GM23338 (cell line): ENCODE measurements around the gene SNX17. TPM values are rescaled to one million over a fixed set of nuclear protein-coding genes. Genes with fewer than 3 reads are reported as not detected.

Experiments used
- ATAC-seq: fragments of 200-7000 bp; cut with Tn5 transposase; 3 replicates; pipeline ENCODE4 v1.9.1; 2020
- DNase-seq: peaks from one replicate; pipeline ENCODE4 v3.0.0-alpha.2; 2015; ENCODE audit warnings: low spot score
- H2AFZ ChIP-seq: fragments of 200-600 bp; sonication (generic); 2 replicates; pipeline ENCODE4 v1.8.0; 2016; ENCODE audit warnings: antibody characterized with exemption, mild to moderate bottlenecking, moderate library complexity
- H3F3A ChIP-seq: fragments of 200-600 bp; sonication (generic); replicated peaks from 2 replicates; pipeline ENCODE4 v1.8.0; 2017; ENCODE audit warnings: antibody characterized with exemption, mixed run types, low read depth
- H3K27ac ChIP-seq: fragments of 200-600 bp; sonication (generic); 2 replicates; pipeline ENCODE4 v1.6.1; 2016; ENCODE audit warnings: low read depth
- H3K27me3 ChIP-seq: fragments of 200-600 bp; sonication (generic); 2 replicates; pipeline ENCODE4 v1.8.0; 2016; ENCODE audit warnings: mild to moderate bottlenecking, mixed run types, moderate library complexity; ENCODE audit not compliant: insufficient read depth
- H3K36me3 ChIP-seq: fragments of 200-600 bp; sonication (generic); 2 replicates; pipeline ENCODE4 v1.8.0; 2016; ENCODE audit warnings: mild to moderate bottlenecking; ENCODE audit not compliant: insufficient read depth
- H3K4me1 ChIP-seq: fragments of 200-600 bp; sonication (generic); 2 replicates; pipeline ENCODE4 v1.8.0; 2016; ENCODE audit warnings: mild to moderate bottlenecking, moderate library complexity; ENCODE audit not compliant: insufficient read depth
- H3K4me2 ChIP-seq: fragments of 200-600 bp; sonication (generic); 2 replicates; pipeline ENCODE4 v1.7.1; 2017; ENCODE audit warnings: mixed run types
- H3K4me3 ChIP-seq: fragments of 200-600 bp; sonication (generic); 2 replicates; pipeline ENCODE4 v1.6.1; 2016; ENCODE audit warnings: mixed run types
- H3K79me2 ChIP-seq: fragments of 200-600 bp; sonication (generic); replicated peaks from 2 replicates; pipeline ENCODE4 v1.8.0; 2017; ENCODE audit warnings: mild to moderate bottlenecking; ENCODE audit not compliant: insufficient read depth
- H3K9me2 ChIP-seq: fragments of 200-600 bp; sonication (generic); 2 replicates; pipeline ENCODE4 v1.8.0; 2017; ENCODE audit not compliant: insufficient read depth
- H4K20me1 ChIP-seq: fragments of 200-600 bp; sonication (generic); replicated peaks from 2 replicates; pipeline ENCODE4 v1.8.0; 2017; ENCODE audit warnings: mild to moderate bottlenecking; ENCODE audit not compliant: insufficient read depth
- H3K27ac Mint-ChIP-seq: 2 replicates; pipeline ENCODE4 v1.8.0; 2020; ENCODE audit warnings: inconsistent platforms, mild to moderate bottlenecking, moderate library complexity, mixed read lengths
- H3K27me3 Mint-ChIP-seq: 3 replicates; pipeline ENCODE4 v1.8.0; 2022; ENCODE audit warnings: low read depth, mild to moderate bottlenecking, moderate library complexity, mixed read lengths, inconsistent platforms; ENCODE audit not compliant: insufficient read depth, poor library complexity
- H3K36me3 Mint-ChIP-seq: 3 replicates; pipeline ENCODE4 v1.8.0; 2021; ENCODE audit warnings: low read depth, mild to moderate bottlenecking, inconsistent platforms, moderate library complexity, mixed read lengths
- H3K4me1 Mint-ChIP-seq: 3 replicates; pipeline ENCODE4 v1.8.0; 2020; ENCODE audit warnings: mild to moderate bottlenecking, inconsistent platforms, mixed read lengths
- H3K4me3 Mint-ChIP-seq: 3 replicates; pipeline ENCODE4 v1.8.0; 2021; ENCODE audit warnings: moderate library complexity, mild to moderate bottlenecking, inconsistent platforms, mixed read lengths
- H3K9me3 Mint-ChIP-seq: 3 replicates; pipeline ENCODE4 v1.8.0; 2020; ENCODE audit warnings: moderate library complexity, mild to moderate bottlenecking, inconsistent platforms, mixed read lengths
- CREB1 ChIP-seq: fragments of 250-450 bp; sonication (Bioruptor Pico); IDR thresholded peaks from 2 replicates; pipeline ENCODE4 v1.5.0; 2020; ENCODE audit warnings: low read depth, mild to moderate bottlenecking, moderate library complexity
- EZH2 ChIP-seq: fragments of 200-600 bp; sonication (generic); IDR thresholded peaks from one replicate; pipeline ENCODE4 v1.8.0; 2017; ENCODE audit warnings: antibody characterized with exemption, mild to moderate bottlenecking, low read depth; ENCODE audit not compliant: unreplicated experiment
- EZH2phosphoT487 ChIP-seq: fragments of 200-600 bp; sonication (generic); IDR thresholded peaks from one replicate; pipeline ENCODE4 v1.8.1; 2018; ENCODE audit warnings: antibody characterized with exemption; ENCODE audit not compliant: unreplicated experiment
- NANOG ChIP-seq: IDR thresholded peaks from 2 replicates; pipeline ENCODE4 v1.6.1; 2016; ENCODE audit warnings: antibody characterized with exemption, borderline replicate concordance
- POLR2AphosphoS5 ChIP-seq: IDR thresholded peaks from 2 replicates; pipeline ENCODE4 v1.6.1; 2016; ENCODE audit warnings: antibody characterized with exemption, low read depth
- STAT1 ChIP-seq: IDR thresholded peaks from one replicate; pipeline ENCODE4 v1.6.1; 2016; ENCODE audit warnings: antibody characterized with exemption; ENCODE audit not compliant: unreplicated experiment
- polyA plus RNA-seq: library from polyadenylated mRNA; unstranded; fragments of >200 nt; fragmentation: Nextera tagmentation; extraction: Ambion mirVana; gene quantifications from 2 replicates; pipeline ENCODE4 v1.2.1, GENCODE V29; 2016
- total RNA-seq: library from RNA; depleted of rRNA; stranded (reverse); fragments of >200 nt; shearing (Covaris generic); gene quantifications from 2 replicates; pipeline ENCODE4 v1.2.3, GENCODE V29; 2014
- TF ChIP-seq, protein P1 (sequence below): fragments of 250-450 bp; sonication (Bioruptor Pico); IDR thresholded peaks from 2 replicates; pipeline ENCODE4 v1.5.0; 2020; ENCODE audit warnings: mild to moderate bottlenecking, moderate library complexity
- TF ChIP-seq, protein P2 (sequence below), 2 experiments: fragments of 200-600 bp in 1 of 2; sonication (generic) in 1 of 2; conservative IDR thresholded peaks; 2 replicates each; pipeline versions ENCODE4 v1.5.1 to v1.6.1; 2016 to 2017; ENCODE audit warnings: antibody characterized with exemption in 2 of 2, low read depth in 2 of 2, mild to moderate bottlenecking in 2 of 2, moderate library complexity in 1 of 2
- TF ChIP-seq, protein P3 (sequence below): IDR thresholded peaks from 2 replicates; pipeline ENCODE4 v1.6.1; 2016; ENCODE audit warnings: antibody characterized with exemption

Gene SNX17
- total and polyA plus RNA-seq, 2 experiments from 2014 or later = 34.0 to 58.0 TPM

DNA sequence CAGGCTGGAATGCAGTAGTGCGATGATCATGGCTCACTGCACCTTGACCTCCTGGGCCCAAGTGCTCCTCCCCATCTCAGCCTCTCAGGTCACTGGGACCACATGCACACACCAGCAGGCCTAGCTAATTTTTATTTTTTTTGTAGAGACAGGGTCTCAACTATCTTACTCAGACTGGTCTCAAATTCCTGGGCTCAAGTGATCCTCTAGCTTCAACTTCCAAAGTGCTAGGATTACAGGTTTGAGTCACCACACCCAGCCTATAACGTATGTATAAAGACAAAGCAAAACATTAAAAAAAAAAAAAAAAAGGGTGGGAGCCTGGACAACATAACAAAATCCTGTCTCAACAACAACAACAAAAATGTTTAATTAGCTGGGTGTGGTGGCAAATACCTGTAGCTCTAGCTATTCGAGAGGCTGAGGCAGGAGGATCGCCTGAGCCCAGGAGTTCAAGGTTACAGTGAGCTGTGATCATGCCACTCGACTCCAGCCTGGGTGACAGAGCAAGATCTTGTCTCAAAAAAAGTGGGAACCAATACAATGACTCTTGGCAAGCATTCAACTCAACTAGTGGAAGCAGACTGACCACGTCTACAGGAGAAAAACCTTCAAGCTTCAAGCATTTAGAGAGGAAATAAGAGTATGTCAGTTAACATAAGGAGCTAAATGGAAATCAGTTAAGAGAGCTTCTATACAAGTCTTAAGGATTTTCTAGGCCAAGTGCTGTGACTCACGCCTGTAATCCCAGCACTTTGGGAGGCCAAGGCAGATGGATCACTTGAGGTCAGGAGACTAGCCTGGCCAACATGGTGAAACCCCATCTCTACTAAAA is 16.4 kb upstream of the SNX17 start:
- Histone ChIP-seq H3K4me3 (peak overlapping the region; percentile 71; the same call in 1 of the 2 replicates), H4K20me1 (peaks cover 30% of the 10 kb centered on the region), H3K27me3 (no peaks in the 10 kb centered on the region), H3K9me2 (peaks cover 3% of the 10 kb centered on the region), H3K27ac (peak overlapping the region; percentile 85), H3K4me1 (peaks cover 49% of the 10 kb centered on the region), H3K4me2 (peak overlapping the region; percentile 85), H3K36me3 (peaks cover 7% of the 10 kb centered on the region; the same call in 1 of the 2 replicates), H3K79me2 (peaks cover 85% of the 10 kb centered on the region), H3F3A (peaks cover 12% of the 10 kb centered on the region), H2AFZ (no peak overlapping the region)
- Mint-ChIP-seq H3K36me3 (peaks cover 31% of the 10 kb centered on the region), H3K27me3 (peaks cover 11% of the 10 kb centered on the region), H3K4me1 (peaks cover 37% of the 10 kb centered on the region), H3K4me3 (peak overlapping the region; percentile 96), H3K27ac (peak overlapping the region; percentile 90), H3K9me3 (peaks cover 12% of the 10 kb centered on the region)
- DNase-seq = no peak
- TF ChIP-seq STAT1 (no peak), EZH2phosphoT487 (no peak), POLR2AphosphoS5 (no peak)
- TF ChIP-seq, protein P1, sequence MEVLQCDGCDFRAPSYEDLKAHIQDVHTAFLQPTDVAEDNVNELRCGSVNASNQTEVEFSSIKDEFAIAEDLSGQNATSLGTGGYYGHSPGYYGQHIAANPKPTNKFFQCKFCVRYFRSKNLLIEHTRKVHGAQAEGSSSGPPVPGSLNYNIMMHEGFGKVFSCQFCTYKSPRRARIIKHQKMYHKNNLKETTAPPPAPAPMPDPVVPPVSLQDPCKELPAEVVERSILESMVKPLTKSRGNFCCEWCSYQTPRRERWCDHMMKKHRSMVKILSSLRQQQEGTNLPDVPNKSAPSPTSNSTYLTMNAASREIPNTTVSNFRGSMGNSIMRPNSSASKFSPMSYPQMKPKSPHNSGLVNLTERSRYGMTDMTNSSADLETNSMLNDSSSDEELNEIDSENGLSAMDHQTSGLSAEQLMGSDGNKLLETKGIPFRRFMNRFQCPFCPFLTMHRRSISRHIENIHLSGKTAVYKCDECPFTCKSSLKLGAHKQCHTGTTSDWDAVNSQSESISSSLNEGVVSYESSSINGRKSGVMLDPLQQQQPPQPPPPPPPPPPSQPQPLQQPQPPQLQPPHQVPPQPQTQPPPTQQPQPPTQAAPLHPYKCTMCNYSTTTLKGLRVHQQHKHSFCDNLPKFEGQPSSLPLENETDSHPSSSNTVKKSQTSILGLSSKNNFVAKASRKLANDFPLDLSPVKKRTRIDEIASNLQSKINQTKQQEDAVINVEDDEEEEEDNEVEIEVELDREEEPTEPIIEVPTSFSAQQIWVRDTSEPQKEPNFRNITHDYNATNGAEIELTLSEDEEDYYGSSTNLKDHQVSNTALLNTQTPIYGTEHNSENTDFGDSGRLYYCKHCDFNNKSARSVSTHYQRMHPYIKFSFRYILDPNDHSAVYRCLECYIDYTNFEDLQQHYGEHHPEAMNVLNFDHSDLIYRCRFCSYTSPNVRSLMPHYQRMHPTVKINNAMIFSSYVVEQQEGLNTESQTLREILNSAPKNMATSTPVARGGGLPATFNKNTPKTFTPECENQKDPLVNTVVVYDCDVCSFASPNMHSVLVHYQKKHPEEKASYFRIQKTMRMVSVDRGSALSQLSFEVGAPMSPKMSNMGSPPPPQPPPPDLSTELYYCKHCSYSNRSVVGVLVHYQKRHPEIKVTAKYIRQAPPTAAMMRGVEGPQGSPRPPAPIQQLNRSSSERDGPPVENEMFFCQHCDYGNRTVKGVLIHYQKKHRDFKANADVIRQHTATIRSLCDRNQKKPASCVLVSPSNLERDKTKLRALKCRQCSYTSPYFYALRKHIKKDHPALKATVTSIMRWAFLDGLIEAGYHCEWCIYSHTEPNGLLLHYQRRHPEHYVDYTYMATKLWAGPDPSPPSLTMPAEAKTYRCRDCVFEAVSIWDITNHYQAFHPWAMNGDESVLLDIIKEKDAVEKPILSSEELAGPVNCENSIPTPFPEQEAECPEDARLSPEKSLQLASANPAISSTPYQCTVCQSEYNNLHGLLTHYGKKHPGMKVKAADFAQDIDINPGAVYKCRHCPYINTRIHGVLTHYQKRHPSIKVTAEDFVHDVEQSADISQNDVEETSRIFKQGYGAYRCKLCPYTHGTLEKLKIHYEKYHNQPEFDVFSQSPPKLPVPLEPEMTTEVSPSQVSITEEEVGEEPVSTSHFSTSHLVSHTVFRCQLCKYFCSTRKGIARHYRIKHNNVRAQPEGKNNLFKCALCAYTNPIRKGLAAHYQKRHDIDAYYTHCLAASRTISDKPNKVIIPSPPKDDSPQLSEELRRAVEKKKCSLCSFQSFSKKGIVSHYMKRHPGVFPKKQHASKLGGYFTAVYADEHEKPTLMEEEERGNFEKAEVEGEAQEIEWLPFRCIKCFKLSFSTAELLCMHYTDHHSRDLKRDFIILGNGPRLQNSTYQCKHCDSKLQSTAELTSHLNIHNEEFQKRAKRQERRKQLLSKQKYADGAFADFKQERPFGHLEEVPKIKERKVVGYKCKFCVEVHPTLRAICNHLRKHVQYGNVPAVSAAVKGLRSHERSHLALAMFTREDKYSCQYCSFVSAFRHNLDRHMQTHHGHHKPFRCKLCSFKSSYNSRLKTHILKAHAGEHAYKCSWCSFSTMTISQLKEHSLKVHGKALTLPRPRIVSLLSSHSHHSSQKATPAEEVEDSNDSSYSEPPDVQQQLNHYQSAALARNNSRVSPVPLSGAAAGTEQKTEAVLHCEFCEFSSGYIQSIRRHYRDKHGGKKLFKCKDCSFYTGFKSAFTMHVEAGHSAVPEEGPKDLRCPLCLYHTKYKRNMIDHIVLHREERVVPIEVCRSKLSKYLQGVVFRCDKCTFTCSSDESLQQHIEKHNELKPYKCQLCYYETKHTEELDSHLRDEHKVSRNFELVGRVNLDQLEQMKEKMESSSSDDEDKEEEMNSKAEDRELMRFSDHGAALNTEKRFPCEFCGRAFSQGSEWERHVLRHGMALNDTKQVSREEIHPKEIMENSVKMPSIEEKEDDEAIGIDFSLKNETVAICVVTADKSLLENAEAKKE = no peak
- no peak for ATAC-seq

DNA sequence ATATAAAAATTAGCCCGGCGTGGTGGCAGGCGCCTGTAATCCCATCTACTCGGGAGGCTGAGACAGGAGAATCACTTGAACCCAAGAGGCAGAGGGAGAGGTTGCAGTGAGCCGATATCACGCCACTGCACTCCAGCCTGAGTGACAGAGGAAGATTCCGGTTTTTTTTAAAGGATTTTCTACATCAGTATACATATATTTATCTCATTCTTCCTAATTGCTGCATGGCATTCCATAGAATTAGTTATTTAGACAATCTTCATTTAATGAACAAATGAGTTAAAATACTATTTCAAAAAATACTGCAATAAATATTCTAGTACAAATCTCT is 15.9 kb upstream of the SNX17 start:
- Mint-ChIP-seq H3K27me3 (peaks cover 9% of the 10 kb centered on the region), H3K9me3 (peaks cover 12% of the 10 kb centered on the region), H3K4me1 (peaks cover 37% of the 10 kb centered on the region), H3K4me3 (peak overlapping the region; percentile 96; the same call in 2 of the 3 replicates), H3K27ac (peak overlapping the region; percentile 46), H3K36me3 (peaks cover 28% of the 10 kb centered on the region)
- H3F3A ChIP-seq = peaks cover 12% of the 10 kb centered on the region
- peak overlapping the region; percentile 85 for H3K4me2 ChIP-seq
- peaks cover 3% of the 10 kb centered on the region for H3K9me2 ChIP-seq
- H3K4me3 ChIP-seq = peak overlapping the region; percentile 71; the same call in 1 of the 2 replicates
- no peak for ATAC-seq
- H3K27me3 ChIP-seq = no peaks in the 10 kb centered on the region
- H3K36me3 ChIP-seq = peaks cover 3% of the 10 kb centered on the region; the same call in 1 of the 2 replicates
- peak overlapping the region; percentile 85 for H3K27ac ChIP-seq
- H3K79me2 ChIP-seq = peaks cover 80% of the 10 kb centered on the region
- peaks cover 49% of the 10 kb centered on the region for H3K4me1 ChIP-seq
- DNase-seq = no peak
- no peak overlapping the region for H2AFZ ChIP-seq
- H4K20me1 ChIP-seq = peaks cover 25% of the 10 kb centered on the region
- TF ChIP-seq, protein P2, sequence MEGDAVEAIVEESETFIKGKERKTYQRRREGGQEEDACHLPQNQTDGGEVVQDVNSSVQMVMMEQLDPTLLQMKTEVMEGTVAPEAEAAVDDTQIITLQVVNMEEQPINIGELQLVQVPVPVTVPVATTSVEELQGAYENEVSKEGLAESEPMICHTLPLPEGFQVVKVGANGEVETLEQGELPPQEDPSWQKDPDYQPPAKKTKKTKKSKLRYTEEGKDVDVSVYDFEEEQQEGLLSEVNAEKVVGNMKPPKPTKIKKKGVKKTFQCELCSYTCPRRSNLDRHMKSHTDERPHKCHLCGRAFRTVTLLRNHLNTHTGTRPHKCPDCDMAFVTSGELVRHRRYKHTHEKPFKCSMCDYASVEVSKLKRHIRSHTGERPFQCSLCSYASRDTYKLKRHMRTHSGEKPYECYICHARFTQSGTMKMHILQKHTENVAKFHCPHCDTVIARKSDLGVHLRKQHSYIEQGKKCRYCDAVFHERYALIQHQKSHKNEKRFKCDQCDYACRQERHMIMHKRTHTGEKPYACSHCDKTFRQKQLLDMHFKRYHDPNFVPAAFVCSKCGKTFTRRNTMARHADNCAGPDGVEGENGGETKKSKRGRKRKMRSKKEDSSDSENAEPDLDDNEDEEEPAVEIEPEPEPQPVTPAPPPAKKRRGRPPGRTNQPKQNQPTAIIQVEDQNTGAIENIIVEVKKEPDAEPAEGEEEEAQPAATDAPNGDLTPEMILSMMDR (conservative IDR thresholded peaks at IDR 0.05; ENCODE audit: low read depth in 2 of 2) = no peak
- TF ChIP-seq EZH2 (no peak), EZH2phosphoT487 (no peak), NANOG (no peak), CREB1 (CRISPR knock-in tag) (no peak)
- TF ChIP-seq, protein P3, sequence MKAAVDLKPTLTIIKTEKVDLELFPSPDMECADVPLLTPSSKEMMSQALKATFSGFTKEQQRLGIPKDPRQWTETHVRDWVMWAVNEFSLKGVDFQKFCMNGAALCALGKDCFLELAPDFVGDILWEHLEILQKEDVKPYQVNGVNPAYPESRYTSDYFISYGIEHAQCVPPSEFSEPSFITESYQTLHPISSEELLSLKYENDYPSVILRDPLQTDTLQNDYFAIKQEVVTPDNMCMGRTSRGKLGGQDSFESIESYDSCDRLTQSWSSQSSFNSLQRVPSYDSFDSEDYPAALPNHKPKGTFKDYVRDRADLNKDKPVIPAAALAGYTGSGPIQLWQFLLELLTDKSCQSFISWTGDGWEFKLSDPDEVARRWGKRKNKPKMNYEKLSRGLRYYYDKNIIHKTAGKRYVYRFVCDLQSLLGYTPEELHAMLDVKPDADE = no peak
